Stimulated activated CD4-positive, alpha-beta T cell treated with anti-CD3 and anti-CD28 coated beads, Interleukin-1b, Interleukin-23, amount 100 ng/mL, for 24 hours (primary cell): Measurements from ENCODE around the gene TARP.
"Not testable (repeated sequence)": the region's sequence is repeated elsewhere in the genome, so short reads cannot be mapped to it uniquely, and the experiment has no call there.

Experiments
- DNase-seq, 4 experiments: peaks; one replicate each; pipeline ENCODE4 v3.0.0-alpha.2; 2020; ENCODE audit warnings: low read depth in 4 of 4, low spot score in 1 of 4

The TARP gene

GRCh38 chr7:38262545-38262944, 10.9 kb downstream of the TARP start:
- no peak for DNase-seq

DNA sequence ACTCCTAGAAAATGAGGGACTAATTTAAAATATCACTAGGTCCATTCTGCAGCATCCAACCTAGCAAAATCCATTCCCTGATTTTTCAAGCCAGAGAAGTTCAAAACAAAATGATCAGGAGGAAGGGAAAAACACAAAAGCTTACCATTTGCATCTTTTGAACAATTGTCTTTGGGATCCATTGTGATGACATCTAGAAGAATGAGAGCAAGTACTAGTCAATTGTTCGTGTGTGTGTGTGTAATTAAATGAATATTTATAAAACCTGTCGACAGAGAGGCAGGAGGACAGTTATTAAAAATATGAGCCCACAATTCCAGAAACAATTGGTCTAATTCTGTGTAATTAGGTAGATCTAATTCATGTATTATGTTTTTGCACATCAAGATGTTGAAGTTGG, 11.4 kb downstream of the TARP start:
- not testable (repeated sequence) for DNase-seq

DNA sequence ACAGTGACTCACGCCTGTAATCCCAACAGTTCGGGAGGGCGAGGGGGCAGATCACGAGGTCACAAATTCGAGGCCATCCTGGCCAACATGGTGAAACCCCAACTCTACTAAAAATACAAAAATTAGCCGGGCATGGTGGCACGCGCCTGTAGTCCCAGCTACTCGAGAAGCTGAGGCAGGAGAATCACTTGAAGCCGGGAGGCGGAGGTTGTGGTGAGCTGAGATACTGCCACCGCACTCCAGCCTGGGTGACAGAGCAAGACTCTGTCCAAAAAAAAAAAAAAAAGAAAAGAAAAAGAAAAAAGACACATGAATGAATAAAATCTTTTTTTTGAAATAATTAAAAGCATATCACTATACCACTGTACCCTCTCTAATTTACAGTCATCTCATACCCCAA, 11.8 kb downstream of the TARP start:
- not testable (repeated sequence) for DNase-seq

DNA sequence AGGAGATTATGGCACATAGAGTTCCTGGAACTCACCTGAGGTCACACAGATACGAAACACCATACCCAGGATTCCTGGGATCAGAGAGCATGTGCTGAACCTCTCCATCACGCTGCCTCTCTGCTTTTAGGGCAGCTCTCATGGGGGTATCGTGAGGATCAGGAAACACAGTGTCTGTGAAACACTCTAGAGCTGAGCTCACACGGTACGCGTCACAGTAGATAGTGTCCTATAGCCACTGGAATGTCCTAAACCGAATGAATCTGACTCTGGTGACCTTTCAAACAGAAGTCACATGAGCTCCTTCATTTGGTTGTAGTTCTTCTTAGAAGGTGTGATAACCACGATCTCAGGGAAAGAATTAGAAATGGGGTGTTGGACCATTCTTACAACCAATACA, 14.3 kb downstream of the TARP start:
- not testable (repeated sequence) for DNase-seq

- DNase-seq: no peak
Observed at GRCh38 chr7:38257350-38257677, 16.1 kb downstream of the TARP start.

- not testable (repeated sequence) for DNase-seq
Observed at GRCh38 chr7:38249849-38250248, 23.6 kb downstream of the TARP start.

DNA sequence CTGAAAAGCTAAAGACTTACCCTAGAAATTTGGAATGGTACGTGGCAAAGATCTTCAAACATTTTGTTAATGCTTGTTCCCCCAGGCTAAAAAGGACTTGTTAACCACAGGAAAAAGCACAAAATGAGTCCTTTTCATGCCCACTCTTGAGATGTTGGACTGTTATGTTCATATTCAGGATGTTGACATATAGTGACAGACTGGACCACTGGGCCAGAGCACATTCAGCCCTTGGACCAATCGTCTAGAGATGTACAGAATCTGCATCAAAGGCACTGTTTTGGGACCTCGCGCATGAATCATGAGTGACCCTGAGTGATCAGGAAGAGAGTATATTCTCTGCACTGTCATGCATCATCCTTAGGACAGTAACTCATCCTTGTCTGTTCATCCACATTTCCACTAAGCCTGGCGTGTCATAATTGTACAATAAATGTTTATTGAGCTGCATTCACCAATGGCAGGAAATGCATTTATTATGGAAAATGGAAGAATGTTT, 25.3 kb downstream of the TARP start:
- DNase-seq: no peak

DNA sequence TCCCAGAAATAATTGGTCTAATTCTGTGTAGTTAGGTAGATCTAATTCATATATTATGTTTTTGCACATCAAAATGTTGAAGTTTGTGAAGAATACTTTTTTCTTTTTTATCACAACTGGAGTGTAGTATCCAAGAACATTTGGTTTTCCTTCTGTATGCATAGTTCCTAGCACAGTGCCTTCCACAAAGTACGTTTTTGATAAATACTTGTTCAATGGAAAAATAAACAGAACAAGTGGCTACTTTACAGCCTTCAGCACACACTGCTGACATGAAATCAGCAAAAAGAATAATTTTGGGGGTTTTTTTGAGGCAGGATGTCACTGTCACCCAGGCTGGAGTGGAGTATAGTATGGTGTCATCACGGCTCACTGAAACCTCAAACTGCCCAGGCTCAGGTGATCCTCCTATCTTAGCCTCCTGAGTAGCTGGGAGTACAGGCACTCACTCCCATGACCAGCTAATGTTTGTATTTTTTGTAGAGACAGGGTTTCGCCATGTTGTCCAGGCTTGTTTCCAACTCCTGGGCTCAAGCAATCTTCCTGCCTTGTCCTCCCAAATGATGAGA, 27.9 kb downstream of the TARP start:
- DNase-seq: no peak

DNA sequence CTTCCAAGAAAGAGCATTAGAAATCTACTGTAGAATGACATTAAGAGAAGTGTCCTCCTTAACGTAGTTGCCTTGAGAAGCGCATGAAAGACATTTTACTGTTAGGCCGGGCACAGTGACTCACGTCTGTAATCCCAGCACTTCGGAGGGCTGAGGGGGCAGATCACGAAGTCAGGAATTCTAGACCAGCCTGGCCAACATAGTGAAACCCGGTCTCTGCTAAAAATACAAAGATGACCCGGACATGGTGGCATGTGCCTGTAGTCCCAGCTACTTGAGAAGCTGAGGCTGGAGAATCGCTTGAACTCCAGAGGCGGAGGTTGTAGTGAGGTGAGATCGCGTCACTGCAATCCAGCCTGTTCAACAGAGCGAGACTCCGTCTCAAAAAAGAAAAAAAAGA, 28.9 kb downstream of the TARP start:
- no peak for DNase-seq

- DNase-seq: not testable (repeated sequence)
Observed at GRCh38 chr7:38243345-38243744, 30.1 kb downstream of the TARP start.

- DNase-seq: no peak
Observed at GRCh38 chr7:38242814-38243213, 30.6 kb downstream of the TARP start.

DNA sequence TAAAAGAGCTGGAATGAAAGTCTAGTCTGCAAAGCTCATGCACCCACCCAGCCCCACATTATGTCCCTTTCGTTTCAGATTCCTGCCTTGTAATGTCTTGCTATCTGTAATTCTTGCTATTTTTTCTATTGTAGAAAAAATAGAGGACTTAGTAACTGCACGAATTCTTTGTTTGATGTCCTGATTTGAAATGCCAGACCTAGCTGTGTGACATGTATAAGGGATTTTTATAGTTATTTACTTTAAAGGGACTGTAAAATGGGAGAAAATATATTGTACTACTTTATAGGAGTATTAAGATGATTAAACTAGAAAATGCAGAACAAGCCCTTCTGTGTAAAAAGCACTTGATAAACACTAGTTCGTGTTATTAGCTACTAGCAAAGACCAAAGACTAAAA, 32.4 kb downstream of the TARP start:
- no peak for DNase-seq

- DNase-seq: not testable (repeated sequence)
Observed at GRCh38 chr7:38239129-38239528, 34.3 kb downstream of the TARP start.

- DNase-seq: no peak
Observed at GRCh38 chr7:38235606-38236005, 37.8 kb downstream of the TARP start.

- DNase-seq: not testable (repeated sequence)
Observed at GRCh38 chr7:38234759-38235158, 38.7 kb downstream of the TARP start.

DNA sequence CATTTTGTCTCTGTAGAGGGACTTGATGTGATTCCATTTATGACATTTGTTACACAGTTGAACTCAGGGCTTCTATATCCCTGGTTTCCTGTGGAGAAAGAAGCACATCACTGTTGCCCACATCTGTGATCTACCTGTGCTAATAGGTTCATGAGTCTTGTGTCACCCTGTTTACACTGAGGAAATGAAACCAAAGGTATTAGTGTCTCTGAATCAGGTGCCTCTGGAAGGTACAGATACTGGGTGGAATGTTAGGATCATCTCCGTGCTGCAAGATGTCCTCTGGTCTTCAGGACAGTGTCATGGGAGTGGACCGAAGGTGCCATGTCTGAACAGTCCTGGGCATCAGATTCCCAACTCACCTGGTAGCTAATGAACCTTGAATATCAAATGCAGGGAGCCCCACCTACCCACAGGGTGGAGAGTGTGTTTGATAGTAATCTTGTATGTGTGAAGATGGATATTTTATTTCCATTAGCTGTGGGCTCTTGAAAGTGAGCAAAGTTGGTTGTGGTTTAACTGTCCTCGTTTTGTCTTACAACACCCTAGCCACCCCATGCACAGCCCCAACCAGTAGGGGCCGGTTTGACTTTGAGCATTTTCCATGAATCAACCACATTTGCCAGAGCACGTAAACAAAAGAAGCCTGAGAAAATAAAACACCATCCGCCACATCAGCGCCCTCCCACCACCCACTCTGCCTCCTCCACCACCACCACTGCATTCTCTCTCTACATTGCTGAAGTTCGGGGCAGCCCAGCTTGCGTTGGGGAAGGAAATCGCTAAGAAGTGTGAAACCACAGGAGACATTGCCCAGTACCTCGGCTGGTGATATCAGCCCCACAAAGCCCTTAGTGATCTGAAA, 40.7 kb downstream of the TARP start:
- DNase-seq: peak; percentile 23 to 45 (median 30)

DNA sequence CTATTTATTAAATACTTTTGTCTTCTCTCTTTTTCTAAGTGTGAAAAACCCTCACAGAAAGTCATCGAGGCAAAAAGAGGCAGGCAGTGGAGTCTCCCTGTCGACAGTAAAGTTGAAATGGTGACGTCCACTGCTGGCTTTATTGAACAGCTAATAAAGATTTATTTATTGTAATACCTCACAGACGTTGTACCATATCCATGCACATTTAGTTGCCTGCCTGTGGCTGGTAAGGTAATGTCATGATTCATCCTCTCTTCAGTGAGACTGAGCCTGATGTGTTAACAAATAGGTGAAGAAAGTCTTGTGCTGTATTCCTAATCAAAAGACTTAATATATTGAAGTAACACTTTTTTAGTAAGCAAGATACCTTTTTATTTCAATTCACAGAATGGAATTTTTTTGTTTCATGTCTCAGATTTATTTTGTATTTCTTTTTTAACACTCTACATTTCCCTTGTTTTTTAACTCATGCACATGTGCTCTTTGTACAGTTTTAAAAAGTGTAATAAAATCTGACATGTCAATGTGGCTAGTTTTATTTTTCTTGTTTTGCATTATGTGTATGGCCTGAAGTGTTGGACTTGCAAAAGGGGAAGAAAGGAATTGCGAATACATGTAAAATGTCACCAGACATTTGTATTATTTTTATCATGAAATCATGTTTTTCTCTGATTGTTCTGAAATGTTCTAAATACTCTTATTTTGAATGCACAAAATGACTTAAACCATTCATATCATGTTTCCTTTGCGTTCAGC, 43.4 kb downstream of the TARP start:
- DNase-seq: no peak

- DNase-seq: no peak
Observed at GRCh38 chr7:38229386-38229785, 44.0 kb downstream of the TARP start.

DNA sequence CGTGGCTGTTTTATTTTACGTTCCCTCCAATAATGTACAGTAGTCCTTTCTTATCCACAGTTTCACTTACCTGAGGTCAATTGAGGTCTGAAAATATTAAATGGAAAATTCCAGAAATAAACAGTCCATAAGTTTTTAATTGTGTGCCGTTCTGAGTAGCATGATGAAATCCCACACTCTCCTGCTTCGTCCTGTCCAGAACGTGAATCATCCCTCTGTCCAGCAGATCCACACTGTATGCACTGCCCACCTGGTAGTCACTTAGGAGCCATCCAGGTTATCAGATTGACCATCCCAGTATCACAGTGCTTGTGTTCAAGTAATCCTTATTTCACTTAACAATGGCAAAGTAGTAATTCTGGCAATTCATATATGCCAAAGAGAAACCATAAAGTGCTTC, 49.0 kb downstream of the TARP start:
- DNase-seq: no peak

DNA sequence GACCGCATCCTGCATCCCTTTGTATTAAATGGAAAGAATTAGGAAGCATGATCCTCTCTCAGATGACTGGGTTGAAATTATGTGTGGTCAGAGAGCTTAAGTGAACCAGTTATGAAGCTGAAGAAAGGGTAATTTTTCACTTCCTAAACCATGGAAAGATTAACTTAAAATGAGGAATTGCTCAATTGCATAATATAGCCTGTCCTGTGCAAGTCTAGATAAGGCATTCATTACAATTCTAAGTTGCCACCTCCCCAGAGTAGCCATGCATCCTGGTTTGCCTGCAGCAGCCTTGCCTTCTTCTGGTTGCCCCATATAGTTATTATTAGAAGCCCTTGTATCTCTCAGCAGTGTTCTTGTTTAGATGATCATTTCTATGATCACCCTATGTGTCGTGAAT, 50.1 kb downstream of the TARP start:
- DNase-seq: no peak

DNA sequence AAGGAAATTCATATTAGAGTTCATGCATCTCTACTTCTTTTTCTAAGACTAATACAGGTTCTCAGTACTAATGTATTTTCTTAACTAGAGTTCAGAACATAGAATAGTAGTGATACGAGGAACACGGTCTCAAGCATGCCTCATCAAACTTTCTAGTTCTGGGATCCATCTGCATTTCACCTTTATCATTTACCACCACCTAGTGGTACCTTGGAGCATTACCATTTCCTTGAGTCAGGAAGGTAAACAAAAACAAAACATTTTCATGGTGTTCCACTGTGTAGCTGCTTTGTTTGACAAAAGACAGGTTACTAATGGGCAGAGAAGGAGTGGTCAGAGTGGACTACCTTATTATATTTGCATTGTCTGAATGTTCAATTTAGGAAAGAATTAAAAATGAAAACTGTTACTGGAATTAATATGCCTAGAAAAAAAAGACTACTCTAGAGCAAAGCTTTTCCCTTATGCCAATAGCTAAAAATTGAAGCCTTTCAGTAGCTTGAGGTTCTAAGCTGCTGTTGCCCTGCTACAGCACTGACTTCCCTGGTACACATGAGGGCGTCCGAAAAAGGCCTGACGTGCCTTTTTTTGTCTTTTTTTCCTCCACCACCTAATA, 50.8 kb downstream of the TARP start:
- DNase-seq: no peak

GRCh38 chr7:38220452-38220851, 53.0 kb downstream of the TARP start:
- DNase-seq: no peak
